Activated CD8-positive, alpha-beta T cell treated with anti-CD3 and anti-CD28 coated beads for 36 hours (primary cell): Measurements from ENCODE around the gene ST6GALNAC1. TPM values are rescaled to one million over a fixed set of nuclear protein-coding genes. Genes with fewer than 3 reads are reported as not detected.
"Not testable (repeated sequence)": the region's sequence is repeated elsewhere in the genome, so short reads cannot be mapped to it uniquely, and the experiment has no call there.

Source experiments
- ATAC-seq: fragments of 200-7000 bp; cut with Tn5 transposase; one replicate; pipeline ENCODE4 v1.10.0; 2021; ENCODE audit warnings: mild to moderate bottlenecking, moderate library complexity
- CTCF ChIA-PET: fragments of 350-600 bp; sonication (Branson Sonifier 250); formaldehyde crosslinking; loops from one replicate; lab custom pipeline; 2021; ENCODE audit warnings: antibody characterized with exemption; lab: Charles Lee
- POLR2A ChIA-PET: fragments of 350-600 bp; sonication (Branson Sonifier 250); formaldehyde crosslinking; loops from one replicate; lab custom pipeline; 2021; ENCODE audit warnings: antibody characterized with exemption; lab: Charles Lee
- DNase-seq: peaks from one replicate; pipeline ENCODE4 v3.0.0-alpha.2; 2020
- H3K27ac Mint-ChIP-seq: one replicate; pipeline ENCODE4 v1.8.0; 2021; ENCODE audit warnings: mild to moderate bottlenecking, mixed read lengths
- H3K27me3 Mint-ChIP-seq: one replicate; pipeline ENCODE4 v1.8.0; 2021; ENCODE audit warnings: mixed read lengths
- H3K36me3 Mint-ChIP-seq: one replicate; pipeline ENCODE4 v1.8.0; 2021; ENCODE audit warnings: low read depth, mixed read lengths
- H3K4me1 Mint-ChIP-seq: one replicate; pipeline ENCODE4 v1.8.0; 2021; ENCODE audit warnings: low read depth, mixed read lengths
- H3K4me3 Mint-ChIP-seq: one replicate; pipeline ENCODE4 v1.8.0; 2021; ENCODE audit warnings: mild to moderate bottlenecking, moderate library complexity, mixed read lengths
- H3K9me3 Mint-ChIP-seq: one replicate; pipeline ENCODE4 v1.8.0; 2021; ENCODE audit warnings: mixed read lengths
- CTCF ChIP-seq: fragments of 200-600 bp; IDR thresholded peaks from one replicate; pipeline ENCODE4 v1.8.0; 2022; ENCODE audit warnings: antibody characterized with exemption, mild to moderate bottlenecking
- intact Hi-C: fragments of 100-400 bp; cut with micrococcal nuclease; formaldehyde crosslinking; loops from one replicate; pipeline ENCODE4 v1.10.0; 2022
- total RNA-seq, 2 experiments: library from RNA; stranded (reverse); gene quantifications; one replicate each; pipeline ENCODE4 v1.2.3, GENCODE V29; 2021

Gene ST6GALNAC1
- total RNA-seq, 2 experiments from 2014 or later: not detected

GRCh38 chr17:76642032-76642561 is 1.5 kb downstream of the ST6GALNAC1 start:
- Mint-ChIP-seq H3K36me3 (peaks cover 1% of the 10 kb centered on the region), H3K4me3 (no peak overlapping the region), H3K4me1 (peaks cover 10% of the 10 kb centered on the region), H3K9me3 (peaks cover 6% of the 10 kb centered on the region), H3K27me3 (no peaks in the 10 kb centered on the region), H3K27ac (no peak overlapping the region)
- ChIA-PET CTCF (interaction anchor here (1.6 to 2.7 kb wide), 2 partner anchors 18 to 39 kb away, joined by 4 to 18 read pairs; no protein-coding TSS in a partner anchor), POLR2A (no interaction called here)
- intact Hi-C loops: no loop called here
- ATAC-seq (no peak), DNase-seq (no peak)
- TF ChIP-seq CTCF: no peak

DNA sequence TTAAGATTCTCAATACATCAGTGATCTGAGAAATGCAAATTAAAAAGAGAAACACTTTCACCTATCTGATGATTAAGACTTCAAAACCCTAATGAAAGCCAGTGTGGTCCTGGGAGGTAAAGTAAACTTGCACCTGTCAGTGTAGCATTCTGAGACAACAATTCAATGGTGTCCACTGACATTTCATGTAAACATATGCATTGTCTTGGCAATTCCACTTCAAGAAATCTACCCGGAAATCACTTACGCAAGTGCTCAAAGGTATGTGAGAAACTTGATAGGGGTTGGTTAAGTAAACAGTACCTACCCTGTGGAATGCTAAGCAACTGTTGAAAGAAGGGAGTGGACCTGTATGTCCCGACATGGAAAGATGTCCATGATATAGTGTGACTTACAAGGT is 2.1 kb downstream of the ST6GALNAC1 start:
- intact Hi-C loops: no loop called here

GRCh38 chr17:76640550-76641380 is 2.8 kb downstream of the ST6GALNAC1 start:
- Mint-ChIP-seq H3K27ac (no peak overlapping the region), H3K9me3 (no peaks in the 10 kb centered on the region), H3K4me1 (peaks cover 10% of the 10 kb centered on the region), H3K36me3 (no peaks in the 10 kb centered on the region), H3K27me3 (no peaks in the 10 kb centered on the region), H3K4me3 (no peak overlapping the region)
- DNase-seq (no peak), ATAC-seq (no peak)
- ChIA-PET POLR2A (interaction anchor here (0.7 kb wide), 1 partner anchor 274 kb away, joined by 3 read pairs; no protein-coding TSS in a partner anchor), CTCF (interaction anchor here (1.6 to 2.2 kb wide), 2 partner anchors 17 to 40 kb away, joined by 4 to 9 read pairs; no protein-coding TSS in a partner anchor)
- intact Hi-C loops: no loop called here
- no peak for TF ChIP-seq CTCF

More for the DNA sequence above, 2.1 kb downstream of the ST6GALNAC1 start:
- ATAC-seq: no peak
- no peak for TF ChIP-seq CTCF
- Mint-ChIP-seq H3K27ac (no peak overlapping the region), H3K9me3 (peaks cover 4% of the 10 kb centered on the region), H3K27me3 (no peaks in the 10 kb centered on the region), H3K36me3 (no peaks in the 10 kb centered on the region), H3K4me1 (peaks cover 10% of the 10 kb centered on the region), H3K4me3 (no peak overlapping the region)
- CTCF ChIA-PET: interaction anchor here (1.6 to 2.2 kb wide), 2 partner anchors 17 to 40 kb away, joined by 4 to 9 read pairs; no protein-coding TSS in a partner anchor
- POLR2A ChIA-PET: interaction anchor here (0.7 kb wide), 1 partner anchor 273 kb away, joined by 3 read pairs; no protein-coding TSS in a partner anchor
- DNase-seq: no peak

DNA sequence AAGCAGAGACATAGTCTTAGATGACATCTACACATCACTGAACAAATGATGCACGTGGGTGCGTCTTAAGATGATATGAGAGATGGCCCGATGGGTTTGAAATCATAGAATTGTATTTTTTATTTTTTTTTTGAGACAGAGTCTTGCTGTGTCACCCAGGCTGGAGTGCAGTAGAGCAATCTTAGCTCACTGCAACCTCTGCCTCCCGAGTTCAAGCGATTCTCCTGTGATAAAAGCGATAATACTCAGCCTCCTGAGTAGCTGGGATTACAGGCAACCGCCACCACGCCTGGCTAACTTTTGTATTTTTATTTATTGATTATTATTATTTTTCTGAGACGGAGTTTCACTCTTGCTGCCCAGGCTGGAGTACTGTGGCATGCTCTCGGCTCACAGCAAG is 5.3 kb downstream of the ST6GALNAC1 start:
- ATAC-seq: no peak
- H3K4me1 Mint-ChIP-seq: peaks cover under 1% of the 10 kb centered on the region
- POLR2A ChIA-PET: no interaction called here
- H3K27ac Mint-ChIP-seq: no peak overlapping the region
- intact Hi-C loops: no loop called here
- no peak for TF ChIP-seq CTCF
- no peaks in the 10 kb centered on the region for H3K27me3 Mint-ChIP-seq
- no peaks in the 10 kb centered on the region for H3K36me3 Mint-ChIP-seq
- no peak overlapping the region for H3K4me3 Mint-ChIP-seq
- no peaks in the 10 kb centered on the region for H3K9me3 Mint-ChIP-seq
- DNase-seq: no peak
- CTCF ChIA-PET: interaction anchor here (1.4 to 3.1 kb wide), 4 partner anchors 14 to 115 kb away, joined by 3 to 16 read pairs (median 8); no protein-coding TSS in a partner anchor

DNA sequence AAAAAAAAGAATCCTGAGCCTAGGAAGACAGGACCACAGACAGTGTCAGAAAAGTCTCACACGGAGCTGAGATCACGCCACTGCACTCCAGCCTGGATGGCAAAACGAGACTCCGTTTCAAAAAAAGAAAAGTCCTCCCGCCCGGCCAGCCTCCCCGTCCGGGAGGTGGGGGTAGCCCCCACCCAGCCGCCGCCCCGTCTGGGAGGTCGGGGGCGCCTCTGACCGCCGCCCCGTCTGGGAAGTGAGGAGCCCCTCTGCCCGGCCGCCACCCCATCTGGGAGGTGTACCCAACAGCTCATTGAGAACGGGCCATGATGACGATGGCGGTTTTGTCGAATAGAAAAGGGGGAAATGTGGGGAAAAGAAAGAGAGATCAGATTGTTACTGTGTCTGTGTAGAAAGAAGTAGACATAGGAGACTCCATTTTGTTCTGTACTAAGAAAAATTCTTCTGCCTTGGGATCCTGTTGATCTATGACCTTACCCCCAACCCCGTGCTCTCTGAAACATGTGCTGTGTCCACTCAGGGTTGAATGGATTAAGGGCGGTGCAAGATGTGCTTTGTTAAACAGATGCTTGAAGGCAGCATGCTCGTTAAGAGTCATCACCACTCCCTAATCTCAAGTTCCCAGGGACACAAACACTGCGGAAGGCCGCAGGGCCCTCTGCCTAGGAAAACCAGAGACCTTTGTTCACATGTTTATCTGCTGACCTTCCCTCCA is 6.9 kb downstream of the ST6GALNAC1 start:
- H3K9me3 Mint-ChIP-seq, H3K4me3 Mint-ChIP-seq, DNase-seq, H3K27me3 Mint-ChIP-seq, H3K27ac Mint-ChIP-seq, POLR2A ChIA-PET, H3K36me3 Mint-ChIP-seq, ATAC-seq, intact Hi-C loops, H3K4me1 Mint-ChIP-seq: not testable (repeated sequence)
- CTCF ChIA-PET: interaction anchor here (2.7 to 3.1 kb wide), 2 partner anchors 12 to 114 kb away, joined by 10 to 16 read pairs; no protein-coding TSS in a partner anchor
